ENCODE data around the gene HIGD1C.
A peak's percentile ranks its signal among the peaks of the same experiment; 100 is the strongest.
"Not testable (repeated sequence)": the region's sequence is repeated elsewhere in the genome, so short reads cannot be mapped to it uniquely, and the experiment has no call there.

Gene HIGD1C

DNA sequence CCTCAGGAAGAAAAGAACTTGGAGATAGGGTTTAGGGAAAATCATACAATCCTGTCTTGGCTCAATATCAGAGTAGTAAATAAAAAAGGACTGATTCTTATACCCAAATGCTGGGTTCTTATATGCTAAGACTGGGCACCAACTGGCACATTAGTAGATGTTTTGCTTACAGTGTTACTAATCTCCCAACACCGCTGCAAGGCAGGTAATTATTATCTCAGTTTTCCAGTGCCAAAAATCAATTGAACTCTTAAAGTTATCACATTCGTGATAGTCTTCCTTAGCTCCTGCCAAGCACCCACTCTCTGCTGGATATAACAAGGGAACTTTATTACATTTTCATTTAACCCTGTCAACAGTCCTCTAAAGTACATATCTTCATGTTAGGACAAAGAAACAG, 25.0 kb upstream of the HIGD1C start:
- DNase-seq (ENCODE audit: extremely low read depth, low read depth): no peak
- TF ChIP-seq, protein P1, sequence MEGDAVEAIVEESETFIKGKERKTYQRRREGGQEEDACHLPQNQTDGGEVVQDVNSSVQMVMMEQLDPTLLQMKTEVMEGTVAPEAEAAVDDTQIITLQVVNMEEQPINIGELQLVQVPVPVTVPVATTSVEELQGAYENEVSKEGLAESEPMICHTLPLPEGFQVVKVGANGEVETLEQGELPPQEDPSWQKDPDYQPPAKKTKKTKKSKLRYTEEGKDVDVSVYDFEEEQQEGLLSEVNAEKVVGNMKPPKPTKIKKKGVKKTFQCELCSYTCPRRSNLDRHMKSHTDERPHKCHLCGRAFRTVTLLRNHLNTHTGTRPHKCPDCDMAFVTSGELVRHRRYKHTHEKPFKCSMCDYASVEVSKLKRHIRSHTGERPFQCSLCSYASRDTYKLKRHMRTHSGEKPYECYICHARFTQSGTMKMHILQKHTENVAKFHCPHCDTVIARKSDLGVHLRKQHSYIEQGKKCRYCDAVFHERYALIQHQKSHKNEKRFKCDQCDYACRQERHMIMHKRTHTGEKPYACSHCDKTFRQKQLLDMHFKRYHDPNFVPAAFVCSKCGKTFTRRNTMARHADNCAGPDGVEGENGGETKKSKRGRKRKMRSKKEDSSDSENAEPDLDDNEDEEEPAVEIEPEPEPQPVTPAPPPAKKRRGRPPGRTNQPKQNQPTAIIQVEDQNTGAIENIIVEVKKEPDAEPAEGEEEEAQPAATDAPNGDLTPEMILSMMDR (IDR thresholded peaks at IDR 0.05; ENCODE audit: low read depth, low read length, missing control alignments): no peak
- peak overlapping the region; percentile 52 for H3K4me3 ChIP-seq (replicated peaks; ENCODE audit: low read depth, low read length)

DNA sequence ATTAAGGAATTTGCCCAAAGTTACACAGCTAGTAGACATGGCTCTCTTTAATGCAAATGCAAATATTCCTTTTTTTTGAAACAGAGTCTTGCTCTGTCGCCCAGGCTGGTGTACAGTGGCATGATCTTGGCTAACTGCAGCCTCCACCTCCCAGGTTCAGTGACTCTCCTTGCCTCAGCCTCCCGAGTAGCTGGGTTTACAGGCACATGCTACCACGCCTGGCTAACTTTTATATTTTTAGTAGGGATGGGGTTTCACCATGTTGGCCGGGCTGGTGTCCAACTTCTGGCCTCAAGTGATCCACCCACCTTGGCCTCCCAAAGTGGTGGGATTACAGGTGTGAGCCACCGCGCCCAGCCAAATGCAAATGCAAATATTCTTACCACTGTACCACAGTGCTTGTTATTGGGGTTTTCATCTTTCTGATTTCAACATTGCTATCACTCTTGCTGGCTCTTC, 24.5 kb upstream of the HIGD1C start:
- no peak for DNase-seq (ENCODE audit: extremely low read depth, low read depth)
- TF ChIP-seq, protein P1 (IDR thresholded peaks at IDR 0.05; ENCODE audit: low read depth, low read length, missing control alignments): no peak
- H3K4me3 ChIP-seq (replicated peaks; ENCODE audit: low read depth, low read length): 0 out of 2 replicates have a peak overlapping the region, but pooled peaks have one; percentile 0

DNA sequence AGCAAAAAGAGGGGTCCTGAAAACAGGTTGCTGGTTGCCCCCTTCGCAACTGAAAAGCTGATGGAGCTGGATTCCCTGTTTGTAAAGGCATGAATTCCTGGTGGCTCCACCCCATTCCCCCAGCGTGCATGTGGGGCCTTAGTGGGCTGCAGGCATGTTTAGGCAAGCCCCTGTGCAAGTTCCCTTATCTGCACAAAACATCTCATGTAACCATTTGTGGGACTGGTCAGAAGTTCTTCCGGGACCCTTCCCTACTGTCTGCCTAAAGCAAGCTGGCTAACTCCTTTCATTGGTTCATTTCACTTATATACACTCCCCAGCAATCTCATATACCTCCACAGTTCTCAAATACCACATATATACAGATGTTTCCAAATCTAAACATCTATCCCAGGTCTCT, 24.0 kb upstream of the HIGD1C start:
- DNase-seq (ENCODE audit: extremely low read depth, low read depth): peak; percentile 26
- no peak overlapping the region for H3K4me3 ChIP-seq (replicated peaks; ENCODE audit: low read depth, low read length)
- TF ChIP-seq, protein P1 (IDR thresholded peaks at IDR 0.05; ENCODE audit: low read depth, low read length, missing control alignments): no peak

DNA sequence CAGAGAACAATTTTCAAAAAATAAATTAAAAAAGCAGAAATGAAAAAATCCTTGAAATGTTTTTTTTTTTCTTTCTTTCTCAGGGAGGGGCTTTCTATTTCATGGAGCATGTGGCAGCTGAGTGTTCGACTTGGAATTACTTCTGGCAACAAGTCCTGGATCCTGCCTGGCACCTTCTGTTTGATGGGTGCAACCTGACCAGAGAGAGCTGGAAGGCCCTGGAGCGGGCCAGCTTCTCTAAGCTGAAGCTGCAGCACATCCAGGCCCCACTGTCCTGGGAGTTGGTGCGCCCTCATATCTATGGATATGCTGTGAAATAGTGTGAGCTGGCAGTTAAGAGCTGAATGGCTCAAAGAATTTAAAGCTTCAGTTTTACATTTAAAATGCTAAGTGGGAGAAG, 22.5 kb upstream of the HIGD1C start:
- no peak overlapping the region for H3K4me3 ChIP-seq (replicated peaks; ENCODE audit: low read depth, low read length)
- DNase-seq (ENCODE audit: extremely low read depth, low read depth): no peak
- TF ChIP-seq, protein P1 (IDR thresholded peaks at IDR 0.05; ENCODE audit: low read depth, low read length, missing control alignments): no peak

DNA sequence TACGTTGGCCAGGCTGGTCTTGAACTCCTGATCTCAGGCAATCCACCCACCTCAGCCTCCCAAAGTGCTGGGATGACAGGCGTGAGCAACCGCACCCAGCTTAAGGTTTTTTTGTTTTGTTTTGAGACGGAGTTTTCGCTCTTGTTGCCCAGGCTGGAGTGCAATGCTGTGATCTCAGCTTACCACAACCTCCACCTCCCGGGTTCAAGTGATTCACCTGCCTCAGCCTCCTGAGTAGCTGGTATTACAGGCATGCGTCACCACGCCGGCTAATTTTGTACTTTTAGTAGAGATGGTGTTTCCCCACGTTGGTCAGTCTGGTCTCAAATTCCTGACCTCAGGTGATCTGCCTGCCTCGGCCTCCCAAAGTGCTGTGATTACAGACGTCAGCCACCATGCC, 21.9 kb upstream of the HIGD1C start:
- not testable (repeated sequence) for H3K4me3 ChIP-seq (replicated peaks; ENCODE audit: low read depth, low read length); DNase-seq (ENCODE audit: extremely low read depth, low read depth)

DNA sequence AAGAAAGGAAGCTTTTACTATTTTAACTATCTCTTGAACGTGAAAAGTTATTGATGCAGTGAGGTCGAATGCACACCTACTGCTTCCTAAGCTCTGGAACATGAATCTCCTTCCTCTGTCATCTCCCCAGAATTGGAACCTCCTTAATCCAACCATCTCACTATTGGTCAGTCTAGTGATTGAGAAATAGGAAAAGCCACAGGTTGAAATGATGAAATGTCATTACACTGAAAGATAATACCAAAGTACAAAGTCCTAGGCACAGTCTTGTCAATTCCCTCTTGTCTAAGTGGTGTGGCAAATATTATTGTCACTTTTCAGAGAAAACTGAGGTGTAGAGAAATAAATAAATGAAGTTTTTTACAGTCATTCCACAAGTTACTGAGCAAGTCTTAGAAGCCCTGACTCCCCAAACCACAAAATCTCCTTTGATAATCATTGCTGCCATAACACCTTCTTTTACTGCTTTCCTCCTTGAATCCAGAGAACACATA, 19.5 kb upstream of the HIGD1C start:
- H3K4me3 ChIP-seq (replicated peaks; ENCODE audit: low read depth, low read length): no peak overlapping the region
- TF ChIP-seq, protein P1 (IDR thresholded peaks at IDR 0.05; ENCODE audit: low read depth, low read length, missing control alignments): no peak
- DNase-seq (ENCODE audit: extremely low read depth, low read depth): no peak

DNA sequence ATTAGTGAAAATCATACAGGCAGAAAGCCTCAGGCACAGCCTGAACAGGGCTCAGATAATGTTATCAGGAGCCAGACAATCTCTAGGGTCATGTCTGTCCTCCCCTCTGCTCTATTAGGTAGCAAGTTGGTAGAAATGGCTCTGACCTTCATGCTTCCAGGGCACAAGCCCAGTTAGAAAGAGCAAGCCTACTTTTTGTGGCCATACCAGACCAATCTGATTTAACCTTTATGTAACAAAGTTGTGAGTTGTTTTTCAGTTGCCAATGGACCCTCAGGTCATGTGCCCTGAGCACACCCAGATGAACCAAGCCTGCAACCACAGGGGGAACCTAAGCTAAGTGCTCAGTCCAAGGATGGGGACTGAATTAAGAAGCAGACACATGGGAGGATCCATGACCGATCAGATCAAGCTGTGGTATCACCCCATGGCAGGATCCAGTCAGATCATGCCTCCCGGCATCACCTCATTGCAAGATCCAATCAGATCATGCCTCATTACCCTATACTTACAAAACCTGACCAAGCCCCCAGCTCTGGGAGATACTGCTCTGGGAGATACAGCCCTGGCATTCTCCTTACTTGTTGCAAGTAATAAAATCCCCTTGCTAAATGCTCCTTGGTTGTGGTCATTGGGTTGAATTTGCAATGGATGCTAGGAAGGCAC, 18.8 kb upstream of the HIGD1C start:
- no peak for DNase-seq (ENCODE audit: extremely low read depth, low read depth)
- TF ChIP-seq, protein P1 (IDR thresholded peaks at IDR 0.05; ENCODE audit: low read depth, low read length, missing control alignments): no peak
- no peak overlapping the region for H3K4me3 ChIP-seq (replicated peaks; ENCODE audit: low read depth, low read length)
